ENCODE results near the gene CREB5. TPM values are rescaled to one million over a fixed set of nuclear protein-coding genes. Genes with fewer than 3 reads are reported as not detected.

Gene CREB5
- total RNA-seq, 1 donor from 2014 or later, result not detected

DNA sequence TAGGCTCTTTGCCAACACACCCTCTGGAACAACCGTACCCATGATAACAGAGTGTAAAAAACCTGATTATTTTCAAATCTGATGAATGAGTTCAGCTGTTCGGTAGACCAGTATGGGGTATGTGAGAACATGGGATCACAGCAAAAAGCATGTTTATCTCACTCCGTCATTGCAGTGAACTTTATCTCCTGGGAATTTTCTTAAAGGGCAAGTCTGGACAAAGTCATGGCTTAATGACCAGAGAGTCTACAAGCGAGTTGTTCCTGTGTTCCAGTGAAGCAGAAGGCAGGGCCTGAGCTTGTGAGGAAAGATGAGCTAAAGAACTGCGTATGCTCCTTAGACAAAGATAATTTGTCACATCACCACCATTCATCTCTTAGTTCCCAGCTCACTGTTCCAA lies 326.1 kb downstream of the CREB5 start:
- intact Hi-C loops (cut with micrococcal nuclease), result no loop called here

DNA sequence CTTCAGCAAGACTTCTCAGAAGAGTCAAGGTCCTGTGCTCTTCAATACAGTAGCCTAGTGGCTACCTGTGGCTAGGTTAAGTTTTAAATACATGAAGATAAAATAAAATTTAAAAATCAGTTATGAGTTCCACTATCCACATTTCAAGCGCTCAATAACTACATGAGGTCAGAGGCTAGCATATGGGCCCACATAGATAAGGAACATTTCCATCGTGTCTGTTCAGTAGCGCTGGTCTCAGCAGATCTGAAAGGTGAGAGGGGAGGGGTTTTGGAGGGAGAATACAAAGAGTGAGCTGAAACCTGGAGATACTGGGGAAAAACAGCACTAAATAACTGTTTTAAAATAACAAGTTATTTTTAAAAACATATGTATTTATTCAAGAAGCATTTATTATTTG lies 326.8 kb downstream of the CREB5 start:
- intact Hi-C loops (cut with micrococcal nuclease), result no loop called here

DNA sequence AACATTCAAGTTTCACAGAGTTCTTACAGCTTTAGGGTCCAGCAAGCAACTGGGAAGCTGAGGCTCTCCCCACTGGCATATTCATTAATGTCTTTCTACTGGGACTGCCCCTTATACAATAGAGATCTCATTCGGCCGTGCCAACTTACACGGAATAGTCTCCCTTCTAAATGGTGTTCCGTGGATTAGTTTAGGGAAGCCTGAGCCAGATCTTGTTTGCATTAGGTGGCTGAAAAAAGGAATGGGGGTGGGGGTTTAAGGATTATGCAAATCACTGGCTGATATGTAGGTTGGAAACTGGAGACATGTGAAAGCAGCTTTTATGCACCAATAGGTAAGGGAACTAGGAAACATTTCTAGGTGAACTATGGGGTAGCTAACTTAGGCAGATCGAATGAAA lies 327.5 kb downstream of the CREB5 start:
- intact Hi-C loops (cut with micrococcal nuclease), result no loop called here

DNA sequence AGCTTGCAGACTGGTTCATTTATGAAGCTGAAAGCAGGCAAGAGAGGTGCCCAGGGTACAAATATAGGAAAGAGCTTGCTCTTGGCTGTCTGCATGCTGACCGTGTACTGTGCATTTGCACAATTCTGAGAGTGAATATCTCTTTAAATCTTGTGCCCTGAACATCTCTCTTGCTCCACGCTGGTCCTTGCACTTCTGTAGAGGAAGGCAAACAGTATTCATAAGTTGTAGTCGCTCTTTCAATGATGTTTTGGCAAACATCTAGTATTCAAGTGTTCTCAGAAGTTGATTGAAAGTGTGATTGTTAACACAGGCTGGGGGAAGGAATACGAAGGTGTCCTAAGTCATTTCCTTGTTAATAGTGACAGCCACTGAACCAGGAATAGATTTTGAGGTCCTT lies 332.6 kb downstream of the CREB5 start:
- intact Hi-C loops (cut with micrococcal nuclease), result no loop called here

DNA sequence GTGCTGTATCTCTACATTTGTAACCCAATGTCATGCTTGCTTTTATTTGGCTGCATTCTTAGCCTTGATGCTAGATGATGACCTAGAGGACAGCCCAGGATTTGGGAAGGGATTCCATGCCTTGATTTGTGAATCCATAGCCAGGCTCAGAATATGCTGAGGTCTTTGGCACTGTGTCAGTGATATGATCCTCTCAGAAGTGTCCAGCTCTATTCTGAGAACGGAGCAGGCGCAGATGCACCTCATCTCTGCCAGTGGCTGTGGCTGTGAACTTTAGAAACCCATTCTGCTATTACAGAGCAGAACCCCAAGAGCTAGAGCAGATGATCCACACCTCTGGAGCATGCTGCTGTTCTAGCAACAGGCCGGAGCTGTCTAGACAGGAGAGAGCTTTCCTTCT lies 333.0 kb downstream of the CREB5 start:
- intact Hi-C loops (cut with micrococcal nuclease), result no loop called here

DNA sequence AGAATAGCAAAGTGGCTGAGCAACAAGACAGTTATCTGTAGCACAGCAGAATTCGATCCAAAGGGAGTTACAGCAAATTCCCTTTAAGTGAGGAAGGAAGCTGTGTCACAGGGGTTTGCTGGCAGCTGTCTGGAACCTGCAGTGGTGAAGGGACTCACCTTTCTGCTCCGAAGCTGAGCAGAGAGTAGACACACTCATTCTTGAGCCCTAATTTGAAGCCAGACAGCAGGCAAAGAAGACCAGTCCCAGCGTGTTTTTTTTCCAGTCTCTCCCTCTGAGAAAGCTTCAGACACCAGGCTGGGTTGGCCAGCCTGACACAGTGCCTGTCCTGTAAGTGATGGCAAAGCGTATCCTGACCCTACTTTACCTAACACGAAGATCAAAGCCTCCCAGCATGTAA lies 335.1 kb downstream of the CREB5 start:
- intact Hi-C loops (cut with micrococcal nuclease), result no loop called here

DNA sequence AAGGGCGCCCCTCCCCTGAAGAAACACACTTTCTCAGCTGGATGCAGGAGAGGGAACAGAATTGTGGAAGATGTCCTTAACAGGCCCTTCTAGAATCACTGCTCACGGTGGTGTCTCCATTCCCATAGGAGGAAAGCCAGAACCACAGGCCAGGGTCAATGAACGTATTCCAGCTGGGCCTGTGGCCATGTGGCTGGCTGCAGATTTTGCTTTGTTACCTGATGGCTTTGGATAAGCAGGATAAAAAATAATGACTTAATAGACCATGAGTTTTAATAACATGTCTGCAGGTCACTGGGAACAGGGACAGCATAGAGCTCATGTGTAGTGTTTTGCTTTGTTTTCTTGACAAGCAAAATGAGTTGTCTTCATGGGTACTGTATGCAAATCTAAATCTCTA lies 335.5 kb downstream of the CREB5 start:
- intact Hi-C loops (cut with micrococcal nuclease), result no loop called here

DNA sequence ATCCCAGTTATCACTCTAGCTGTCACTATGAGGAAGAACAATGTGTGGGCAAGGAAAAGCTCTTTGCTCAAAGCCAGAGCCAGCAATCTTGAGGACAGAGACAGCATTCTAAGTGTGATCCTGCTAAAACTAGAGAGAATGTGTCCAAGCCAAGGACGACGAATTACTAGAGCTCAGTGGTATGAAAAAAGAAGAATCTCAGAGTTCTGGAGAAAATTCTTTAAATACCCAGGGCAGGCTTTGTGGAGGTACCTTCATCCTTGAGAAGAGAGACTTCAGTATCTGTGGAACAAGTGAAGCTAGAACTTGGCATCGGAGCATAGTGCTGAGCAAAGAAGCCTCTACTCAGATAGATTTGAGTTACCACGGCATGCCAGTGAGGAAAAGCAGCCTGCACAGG lies 336.0 kb downstream of the CREB5 start:
- intact Hi-C loops (cut with micrococcal nuclease), result no loop called here

DNA sequence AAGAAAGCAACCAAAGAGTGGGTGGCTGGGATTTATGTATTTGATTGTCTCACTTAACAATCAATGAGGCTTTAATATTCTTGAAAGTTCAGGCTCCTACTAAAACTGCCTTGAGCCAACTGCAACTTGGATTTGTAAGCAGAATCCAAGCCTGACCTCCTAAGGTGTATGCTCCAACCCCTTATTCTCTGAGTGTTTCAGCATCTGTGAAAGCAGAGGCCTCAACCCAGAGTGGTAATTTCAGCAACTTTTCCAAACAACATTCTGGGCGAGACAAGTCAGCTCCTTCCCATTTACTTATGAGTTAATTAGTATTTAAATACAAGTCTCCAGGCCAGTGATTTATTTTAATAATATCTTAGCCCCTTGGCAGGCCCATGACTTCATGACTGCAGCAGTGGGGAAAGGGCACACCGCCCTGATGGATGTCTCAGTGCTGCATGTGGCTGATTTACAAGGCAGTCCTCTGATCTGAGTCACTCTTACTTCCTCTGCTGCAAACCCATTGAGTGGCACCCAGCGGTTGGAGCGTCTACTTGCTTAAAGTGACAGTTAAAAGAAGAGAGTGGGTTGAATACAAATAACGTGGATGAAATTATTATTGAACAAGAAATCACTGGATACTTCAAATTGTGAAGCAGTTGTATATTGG lies 336.7 kb downstream of the CREB5 start:
- intact Hi-C loops (cut with micrococcal nuclease), result no loop called here

DNA sequence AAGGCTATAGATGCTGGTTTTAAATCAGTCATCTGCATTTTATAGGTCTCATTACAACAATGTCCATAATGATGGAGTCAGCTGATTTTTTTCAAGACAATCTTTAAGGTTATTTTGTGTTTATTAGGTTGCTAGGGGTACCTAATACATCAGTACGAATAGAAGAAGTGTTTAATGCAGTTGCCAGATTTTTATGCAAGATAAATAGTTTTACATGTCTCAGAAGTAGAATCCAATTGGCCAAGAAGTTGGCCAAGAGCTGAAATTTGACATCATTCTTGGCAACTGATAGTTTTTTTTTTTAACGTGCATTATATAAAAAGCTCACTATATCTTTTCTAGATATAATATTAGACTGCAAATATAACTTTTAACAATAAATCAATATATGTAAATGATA lies 337.3 kb downstream of the CREB5 start:
- intact Hi-C loops (cut with micrococcal nuclease), result no loop called here

DNA sequence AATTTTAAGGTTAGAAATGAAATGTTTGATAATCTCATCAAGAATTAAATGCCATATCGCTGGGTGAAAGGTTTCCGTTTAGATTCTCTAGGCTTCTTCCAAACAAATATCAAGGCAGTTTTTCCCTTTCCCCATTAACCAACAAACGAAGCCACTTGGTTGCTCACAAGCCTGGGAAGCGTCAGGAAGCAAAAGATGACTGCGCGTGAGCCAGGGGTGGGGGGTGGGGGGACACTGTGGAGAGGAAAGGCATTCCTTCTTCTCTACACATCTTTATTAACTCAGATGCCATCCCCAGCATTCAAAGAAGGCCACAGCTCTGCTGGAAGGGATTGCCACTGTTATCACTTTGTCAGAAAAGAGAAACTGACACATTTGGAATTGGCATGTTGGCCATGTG lies 338.7 kb downstream of the CREB5 start:
- intact Hi-C loops (cut with micrococcal nuclease), result no loop called here

DNA sequence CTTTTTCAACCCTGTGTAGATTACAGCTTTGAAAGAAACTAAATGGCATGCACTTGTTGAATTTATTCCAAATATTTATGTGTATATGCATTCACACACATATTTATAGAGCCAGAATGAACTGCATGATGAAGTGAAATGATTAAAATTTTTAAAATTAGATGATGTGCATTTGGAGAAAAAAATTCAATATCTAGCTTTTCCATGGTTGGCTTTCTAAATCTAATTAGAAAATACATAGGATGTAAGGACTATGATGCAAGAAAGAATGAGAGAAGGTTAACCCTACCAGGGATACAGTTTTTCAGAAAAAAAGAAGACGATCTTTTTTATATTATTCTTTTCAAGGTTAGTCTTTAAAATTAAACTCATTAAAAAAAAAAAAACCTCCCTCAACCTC lies 341.3 kb downstream of the CREB5 start:
- intact Hi-C loops (cut with micrococcal nuclease), result no loop called here

DNA sequence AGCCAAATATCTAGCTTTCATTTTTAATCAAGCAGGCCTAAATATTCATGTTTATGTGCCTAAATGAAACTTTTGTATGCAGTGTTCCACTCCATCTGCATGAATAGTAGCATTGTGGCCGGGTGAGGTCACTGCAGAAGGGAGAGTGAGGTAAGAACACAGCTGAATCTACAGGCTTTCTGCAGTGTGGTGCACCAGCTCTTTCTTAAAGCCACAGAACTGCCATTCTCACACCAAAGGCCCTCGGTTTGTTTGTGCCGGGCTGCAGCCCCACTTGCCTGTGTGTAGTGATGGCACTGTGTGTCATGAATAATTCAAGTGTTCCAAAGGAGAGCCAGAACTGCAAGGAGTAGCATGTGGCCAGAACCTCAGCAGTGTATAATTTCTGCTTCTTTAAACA lies 341.7 kb downstream of the CREB5 start:
- intact Hi-C loops (cut with micrococcal nuclease), result no loop called here

DNA sequence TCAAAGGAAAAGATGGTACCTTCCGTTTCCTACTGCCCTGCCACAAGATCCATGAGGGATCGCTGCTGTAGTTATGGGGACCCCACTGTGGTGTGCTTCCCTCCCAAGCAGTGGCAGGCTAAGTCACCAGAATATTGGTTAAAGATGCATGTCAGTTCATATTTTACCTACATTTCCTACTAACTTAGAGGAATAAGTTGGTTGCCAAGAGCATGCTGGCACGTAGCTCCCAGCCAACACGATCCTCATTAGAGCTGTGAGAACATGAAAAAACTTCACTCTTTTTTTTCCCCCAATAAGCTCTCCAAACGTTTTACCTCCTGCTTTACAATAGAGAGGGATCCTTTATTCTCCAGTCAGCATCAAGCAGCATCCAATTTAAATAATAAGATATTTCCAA lies 342.1 kb downstream of the CREB5 start:
- intact Hi-C loops (cut with micrococcal nuclease), result no loop called here

DNA sequence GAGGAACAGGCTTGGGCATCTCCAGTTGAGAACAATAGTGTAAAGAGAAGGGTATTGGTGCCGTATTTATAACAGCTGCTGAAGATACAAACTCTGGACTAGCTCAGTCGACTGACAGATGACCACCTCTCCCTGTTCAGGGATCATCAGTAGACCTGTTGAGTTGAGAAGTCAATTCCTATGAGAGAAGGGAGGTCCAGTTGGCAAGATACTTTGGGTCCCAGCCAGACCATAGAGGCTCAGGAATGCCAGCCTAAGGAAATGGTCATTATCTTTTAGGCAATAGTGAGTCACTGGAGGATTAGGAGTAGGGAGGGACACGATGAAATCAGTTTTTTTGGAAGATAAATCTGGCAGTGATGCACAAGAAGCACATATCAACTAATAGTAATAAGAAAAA lies 342.9 kb downstream of the CREB5 start:
- intact Hi-C loops (cut with micrococcal nuclease), result no loop called here

DNA sequence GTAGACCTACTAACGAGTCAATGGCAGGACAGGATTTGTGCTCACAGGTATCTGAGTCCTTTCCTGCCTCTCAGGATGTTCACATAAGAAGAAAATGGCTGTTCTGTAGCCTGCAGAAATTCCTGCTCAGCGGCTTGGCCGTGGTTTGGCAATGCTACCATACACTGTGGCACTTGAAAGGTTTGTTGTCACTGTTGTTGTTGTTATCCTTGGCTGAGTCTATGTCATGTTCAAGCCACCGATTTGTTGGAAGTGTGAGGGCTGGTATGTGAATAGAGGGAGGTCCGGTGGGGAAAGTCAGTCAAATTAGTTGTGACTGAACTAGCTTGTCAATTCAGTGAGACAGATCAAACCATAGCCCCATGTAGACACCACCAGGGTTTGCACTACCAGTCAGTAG lies 345.9 kb downstream of the CREB5 start:
- intact Hi-C loops (cut with micrococcal nuclease), result no loop called here

DNA sequence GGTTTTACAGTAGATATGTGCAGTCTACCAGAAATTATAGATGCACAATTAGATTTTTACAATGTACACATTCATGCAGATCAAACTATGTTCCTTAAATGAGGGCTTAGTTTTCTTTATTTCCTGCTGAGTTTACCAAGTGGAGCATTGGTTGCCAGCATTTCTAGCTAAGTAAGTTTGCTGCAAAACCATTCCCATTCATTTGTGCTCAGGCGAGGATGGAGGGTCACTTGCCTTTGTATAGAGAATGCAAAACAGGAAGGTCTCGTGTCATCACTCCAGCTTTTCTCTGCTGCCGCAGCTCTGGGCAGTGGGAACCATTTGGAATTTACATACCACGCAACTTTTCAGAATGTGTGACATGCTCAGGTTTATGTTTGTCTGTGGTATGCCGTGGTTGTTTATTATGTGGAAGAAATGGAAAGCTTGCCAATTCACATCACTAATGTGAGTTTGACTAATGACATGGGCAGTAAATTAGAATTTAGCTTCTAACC lies 347.2 kb downstream of the CREB5 start:
- intact Hi-C loops (cut with micrococcal nuclease), result no loop called here

DNA sequence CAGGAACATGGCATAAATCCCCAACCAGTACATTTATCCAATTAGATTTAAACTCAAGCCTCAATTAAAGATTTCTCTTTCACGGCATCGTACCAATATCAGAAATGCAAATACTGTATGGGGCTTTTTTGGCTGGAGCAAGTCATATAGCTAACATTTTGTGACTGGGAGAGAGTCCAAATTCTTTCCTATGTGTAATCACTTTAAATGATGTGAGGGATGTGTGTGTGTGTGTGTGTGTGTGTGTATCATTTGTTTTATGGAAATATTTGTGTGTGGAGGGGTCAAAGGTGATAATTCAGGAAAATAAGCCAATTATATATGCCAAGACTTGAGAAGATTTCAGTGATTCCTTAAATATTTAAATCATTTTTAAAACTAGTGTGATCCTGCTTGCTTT lies 349.2 kb downstream of the CREB5 start:
- intact Hi-C loops (cut with micrococcal nuclease), result no loop called here

DNA sequence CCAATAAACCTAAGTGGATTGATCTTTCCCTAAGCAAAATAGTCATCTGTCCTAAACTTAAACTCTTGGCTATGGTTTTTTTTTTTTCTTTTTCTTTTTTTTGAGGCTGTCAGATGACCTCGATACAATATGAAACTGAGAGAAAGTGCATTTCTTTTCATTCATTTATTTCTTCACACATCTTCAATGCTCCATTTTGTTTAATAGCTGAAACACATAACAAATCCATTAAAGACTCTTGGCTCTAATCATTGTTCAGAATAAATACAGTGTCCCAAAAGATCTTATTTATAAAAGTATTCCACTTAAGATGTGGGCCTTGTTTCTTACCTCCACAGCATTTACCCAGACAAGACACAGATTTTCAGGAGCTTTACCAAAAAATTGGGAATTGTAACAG lies 350.3 kb downstream of the CREB5 start:
- intact Hi-C loops (cut with micrococcal nuclease), result no loop called here

DNA sequence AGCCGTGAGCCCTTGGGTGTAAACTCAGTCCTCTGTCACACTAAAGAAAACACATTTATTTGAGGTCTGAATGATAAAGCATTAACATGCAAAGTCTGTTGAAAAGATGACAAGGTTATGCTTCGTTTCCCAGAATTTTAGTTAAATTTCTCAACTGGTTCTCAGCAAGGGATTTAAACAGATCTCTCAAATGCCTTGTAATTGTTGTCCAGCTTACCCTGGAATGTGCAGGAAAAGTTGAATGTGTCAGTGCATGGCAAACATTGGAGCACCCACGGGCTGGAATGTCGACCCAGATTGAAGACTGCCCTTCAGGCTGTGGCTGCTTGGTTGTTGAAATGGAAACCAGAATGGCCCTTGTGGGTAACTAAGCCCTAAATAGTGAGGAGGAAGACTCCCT lies 354.0 kb downstream of the CREB5 start:
- intact Hi-C loops (cut with micrococcal nuclease), result no loop called here

DNA sequence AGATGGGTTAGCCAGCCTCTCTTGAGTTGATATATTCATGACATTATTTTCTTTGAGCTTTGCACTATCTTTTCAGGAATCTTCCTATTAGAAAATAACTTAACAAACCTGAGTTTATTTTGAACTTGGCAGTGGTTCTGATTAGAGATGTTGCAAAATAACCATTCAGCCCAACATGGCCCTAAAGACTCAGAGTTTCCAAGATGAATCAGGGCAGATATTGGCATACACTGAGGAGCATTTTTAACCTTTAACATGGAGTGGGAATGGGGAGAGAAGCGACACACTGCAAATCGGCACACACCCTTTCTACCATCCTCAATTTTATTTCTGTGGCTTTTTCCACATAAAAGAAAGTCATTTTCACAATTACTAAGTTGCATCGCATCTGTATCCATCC lies 355.0 kb downstream of the CREB5 start:
- intact Hi-C loops (cut with micrococcal nuclease), result no loop called here

DNA sequence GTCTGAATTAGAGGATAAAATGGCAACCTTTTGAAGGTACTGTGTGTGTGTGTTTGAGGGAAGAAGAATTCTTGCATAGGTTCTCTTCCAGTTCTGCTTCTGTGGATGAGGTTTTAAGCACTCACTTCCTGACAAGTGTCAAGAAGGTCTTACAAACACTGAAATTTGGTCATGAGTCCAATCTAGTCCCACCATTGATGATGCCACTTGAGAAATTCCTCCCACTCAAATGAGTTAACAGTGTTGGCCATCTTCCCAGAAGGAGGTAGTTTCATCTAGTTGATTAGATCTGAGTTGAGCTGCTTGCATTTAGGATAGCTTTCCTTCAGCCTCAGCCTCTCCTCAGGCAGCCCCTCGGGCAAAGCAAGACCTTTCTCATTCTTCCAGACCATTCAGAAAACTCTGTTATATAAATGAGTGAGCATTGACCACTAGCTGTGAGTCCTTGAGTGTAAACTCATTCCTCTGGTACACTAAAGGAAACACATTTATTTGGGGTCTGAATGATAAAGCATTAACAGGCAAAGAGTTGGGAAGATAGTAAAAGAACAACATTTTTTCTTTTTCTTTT lies 356.3 kb downstream of the CREB5 start:
- intact Hi-C loops (cut with micrococcal nuclease), result no loop called here

DNA sequence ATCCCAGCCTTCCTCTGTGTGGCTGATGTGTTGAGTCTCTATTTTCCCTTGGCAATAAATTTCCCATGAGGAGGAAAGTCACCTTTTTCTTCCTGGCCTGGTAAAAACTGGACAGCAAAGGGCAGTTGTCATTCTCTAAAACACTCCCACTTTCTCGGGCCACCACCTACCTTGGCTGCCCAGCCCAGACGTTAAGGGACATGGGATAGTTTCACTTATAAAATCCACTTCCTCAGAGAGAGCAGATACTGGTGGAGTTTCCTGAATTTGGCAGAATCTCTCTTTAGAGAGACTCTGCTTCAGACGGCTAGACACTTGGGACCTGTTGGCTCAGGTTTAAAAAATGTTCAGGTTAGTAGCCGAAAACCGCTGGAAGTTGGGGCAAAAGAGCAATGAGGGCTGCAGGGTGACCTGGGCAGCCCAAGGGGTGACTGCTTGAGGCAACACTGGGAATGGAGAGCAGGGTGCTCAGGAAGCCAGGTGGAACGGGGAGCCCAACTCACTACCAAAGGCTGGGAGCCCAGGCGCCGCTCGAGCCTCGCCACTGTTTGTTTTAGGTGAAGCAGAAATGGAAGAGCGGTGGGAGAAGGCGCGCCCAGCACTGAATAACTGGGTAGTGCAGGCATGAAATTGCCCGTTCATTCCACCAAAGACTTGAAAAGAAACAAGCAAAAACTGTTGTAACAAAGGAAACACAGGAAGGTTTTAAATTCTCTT lies 359.7 kb downstream of the CREB5 start:
- intact Hi-C loops (cut with micrococcal nuclease), result no loop called here
